Femur (tissue), 1 donor: ENCODE results near the gene TRPM7.
"Not testable (repeated sequence)": the region's sequence is repeated elsewhere in the genome, so short reads cannot be mapped to it uniquely, and the experiment has no call there.

Experiments used
- DNase-seq: peaks from one replicate; pipeline ENCODE4 v3.0.0-alpha.2; 2017

The TRPM7 gene, protein sequence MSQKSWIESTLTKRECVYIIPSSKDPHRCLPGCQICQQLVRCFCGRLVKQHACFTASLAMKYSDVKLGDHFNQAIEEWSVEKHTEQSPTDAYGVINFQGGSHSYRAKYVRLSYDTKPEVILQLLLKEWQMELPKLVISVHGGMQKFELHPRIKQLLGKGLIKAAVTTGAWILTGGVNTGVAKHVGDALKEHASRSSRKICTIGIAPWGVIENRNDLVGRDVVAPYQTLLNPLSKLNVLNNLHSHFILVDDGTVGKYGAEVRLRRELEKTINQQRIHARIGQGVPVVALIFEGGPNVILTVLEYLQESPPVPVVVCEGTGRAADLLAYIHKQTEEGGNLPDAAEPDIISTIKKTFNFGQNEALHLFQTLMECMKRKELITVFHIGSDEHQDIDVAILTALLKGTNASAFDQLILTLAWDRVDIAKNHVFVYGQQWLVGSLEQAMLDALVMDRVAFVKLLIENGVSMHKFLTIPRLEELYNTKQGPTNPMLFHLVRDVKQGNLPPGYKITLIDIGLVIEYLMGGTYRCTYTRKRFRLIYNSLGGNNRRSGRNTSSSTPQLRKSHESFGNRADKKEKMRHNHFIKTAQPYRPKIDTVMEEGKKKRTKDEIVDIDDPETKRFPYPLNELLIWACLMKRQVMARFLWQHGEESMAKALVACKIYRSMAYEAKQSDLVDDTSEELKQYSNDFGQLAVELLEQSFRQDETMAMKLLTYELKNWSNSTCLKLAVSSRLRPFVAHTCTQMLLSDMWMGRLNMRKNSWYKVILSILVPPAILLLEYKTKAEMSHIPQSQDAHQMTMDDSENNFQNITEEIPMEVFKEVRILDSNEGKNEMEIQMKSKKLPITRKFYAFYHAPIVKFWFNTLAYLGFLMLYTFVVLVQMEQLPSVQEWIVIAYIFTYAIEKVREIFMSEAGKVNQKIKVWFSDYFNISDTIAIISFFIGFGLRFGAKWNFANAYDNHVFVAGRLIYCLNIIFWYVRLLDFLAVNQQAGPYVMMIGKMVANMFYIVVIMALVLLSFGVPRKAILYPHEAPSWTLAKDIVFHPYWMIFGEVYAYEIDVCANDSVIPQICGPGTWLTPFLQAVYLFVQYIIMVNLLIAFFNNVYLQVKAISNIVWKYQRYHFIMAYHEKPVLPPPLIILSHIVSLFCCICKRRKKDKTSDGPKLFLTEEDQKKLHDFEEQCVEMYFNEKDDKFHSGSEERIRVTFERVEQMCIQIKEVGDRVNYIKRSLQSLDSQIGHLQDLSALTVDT (N-terminal part only)

DNA sequence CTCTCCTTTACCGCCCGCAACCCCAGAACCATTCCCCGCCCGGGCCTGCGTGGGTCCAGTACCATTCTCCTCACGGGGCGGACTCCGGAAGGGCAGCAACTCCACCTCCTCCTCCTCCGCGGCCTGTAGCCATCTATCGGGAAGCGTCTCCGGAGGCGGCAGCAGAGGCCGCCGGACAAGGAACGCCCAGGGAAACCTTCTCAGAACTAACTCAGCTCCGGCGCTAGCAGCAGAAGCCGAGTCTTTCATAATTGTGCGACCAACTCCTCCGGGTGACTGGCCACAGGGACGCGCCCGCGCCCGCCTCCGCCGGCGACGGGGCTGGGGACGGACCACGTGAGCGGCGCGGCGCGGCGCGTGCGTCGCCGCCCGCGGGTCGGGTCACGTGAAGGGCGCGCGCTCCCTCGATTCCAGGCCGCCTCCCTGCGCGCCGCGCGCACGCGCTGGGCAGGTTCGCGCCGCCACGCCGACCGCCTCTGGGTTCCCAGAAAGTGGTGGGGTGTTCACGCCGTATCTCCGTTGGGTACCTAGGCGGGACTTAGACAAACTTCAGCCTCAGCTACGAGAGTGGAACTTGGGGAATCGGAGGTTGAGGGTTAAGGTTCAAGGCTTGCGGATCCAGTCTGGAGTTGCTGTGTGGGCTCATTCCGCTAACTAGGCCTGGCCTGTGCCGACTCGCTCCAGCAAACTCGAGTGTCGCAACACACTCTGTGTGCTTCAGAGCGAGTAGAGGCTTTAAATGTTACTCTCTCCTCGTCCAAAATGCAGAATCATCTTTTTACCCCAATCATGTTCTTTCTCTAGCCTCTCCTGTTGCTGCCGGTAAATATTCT is at the start of gene TRPM7:
Gene TRPM7 (minus strand): TSS at position 329 of the 833 bp plus-strand sequence. CDS start 264 bp downstream, at position 65.
- peak; percentile 93 for DNase-seq

DNA sequence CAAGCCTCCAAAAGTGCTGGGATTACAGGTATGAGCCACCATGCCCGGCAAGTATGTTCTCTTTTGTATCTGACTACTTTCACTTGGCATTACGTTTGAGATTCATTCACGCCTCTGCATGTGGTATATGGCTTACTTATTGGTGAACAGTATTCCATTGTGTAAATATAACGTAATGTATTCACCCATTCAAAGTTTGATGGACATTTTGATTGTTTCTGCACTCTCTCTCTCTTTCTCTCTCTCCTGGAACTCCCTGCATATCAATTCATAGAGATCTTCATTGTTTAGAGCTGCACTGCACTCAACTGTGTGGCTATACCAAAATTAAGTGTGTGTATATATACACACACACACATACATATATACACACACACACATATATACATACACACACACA is 48.6 kb upstream of the TRPM7 start:
- DNase-seq = no peak

GRCh38 chr15:50726315-50726714 is 39.7 kb upstream of the TRPM7 start:
- no peak for DNase-seq

DNA sequence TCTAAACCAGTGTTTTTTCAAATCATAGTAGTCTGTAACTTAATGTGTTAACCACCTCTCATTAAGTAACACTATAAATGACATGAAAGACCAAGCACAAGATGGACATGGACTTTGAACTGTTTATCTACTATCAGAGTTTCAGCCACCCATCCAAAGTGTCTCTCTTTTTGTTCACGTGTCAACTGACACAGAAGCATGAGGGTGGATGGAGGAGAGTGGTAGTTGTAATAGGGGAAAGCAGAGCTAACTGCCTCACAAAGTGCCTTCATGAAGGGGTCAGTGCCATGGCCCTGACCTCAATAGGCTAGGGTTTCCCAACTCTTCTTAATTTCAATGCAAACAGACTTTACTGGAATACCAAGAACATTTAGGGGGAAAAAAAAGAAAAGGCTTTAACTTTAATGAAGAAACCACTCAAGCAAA is 32.1 kb upstream of the TRPM7 start:
- no peak for DNase-seq

- DNase-seq = no peak
These were observed 25.4 kb upstream of the TRPM7 start for GRCh38 chr15:50712018-50712417.

DNA sequence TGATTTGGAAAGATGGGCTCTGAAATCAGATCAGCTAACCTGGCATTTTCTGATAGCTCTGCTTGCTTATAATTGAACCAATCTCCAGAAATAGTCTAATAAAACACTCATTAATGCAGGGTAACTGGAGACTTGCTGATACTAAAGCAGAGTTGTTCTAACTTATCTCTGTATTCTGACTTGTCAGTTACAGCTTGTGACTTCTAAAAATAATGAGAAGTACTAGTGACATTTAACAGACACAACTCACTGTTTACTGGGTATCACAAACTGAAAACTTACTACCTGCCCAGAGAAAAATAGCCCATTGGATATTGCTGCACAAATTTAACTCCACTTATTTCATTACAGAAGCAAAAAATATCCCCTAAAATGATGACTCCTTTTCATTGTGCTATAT is 24.0 kb upstream of the TRPM7 start:
- no peak for DNase-seq

GRCh38 chr15:50707878-50708427 is 21.4 kb upstream of the TRPM7 start:
- DNase-seq = no peak

GRCh38 chr15:50702762-50703334 is 16.3 kb upstream of the TRPM7 start:
- DNase-seq = no peak

DNA sequence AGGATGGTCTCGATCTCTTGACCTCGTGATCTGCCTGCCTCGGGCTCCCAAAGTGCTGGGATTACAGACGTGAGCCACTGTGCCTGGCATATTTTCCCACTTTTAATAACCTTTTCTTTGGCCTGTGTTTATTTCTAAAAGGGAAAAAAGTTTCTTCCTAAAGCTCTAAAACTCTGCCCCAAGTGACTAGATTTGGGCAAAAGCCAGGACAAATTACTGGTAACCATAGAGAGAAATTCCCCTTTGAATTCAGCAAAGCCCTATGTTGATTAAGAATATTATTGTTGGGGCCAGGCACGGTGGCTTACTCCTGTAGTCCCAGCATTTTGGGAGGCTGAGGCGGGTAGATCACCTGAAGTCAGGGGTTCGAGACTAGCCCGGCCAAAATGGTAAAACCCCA is 11.5 kb upstream of the TRPM7 start:
- DNase-seq = no peak

GRCh38 chr15:50697109-50697797 is 10.7 kb upstream of the TRPM7 start:
- no peak for DNase-seq

- DNase-seq = not testable (repeated sequence)
These were observed 8.1 kb upstream of the TRPM7 start for GRCh38 chr15:50694634-50695165.

DNA sequence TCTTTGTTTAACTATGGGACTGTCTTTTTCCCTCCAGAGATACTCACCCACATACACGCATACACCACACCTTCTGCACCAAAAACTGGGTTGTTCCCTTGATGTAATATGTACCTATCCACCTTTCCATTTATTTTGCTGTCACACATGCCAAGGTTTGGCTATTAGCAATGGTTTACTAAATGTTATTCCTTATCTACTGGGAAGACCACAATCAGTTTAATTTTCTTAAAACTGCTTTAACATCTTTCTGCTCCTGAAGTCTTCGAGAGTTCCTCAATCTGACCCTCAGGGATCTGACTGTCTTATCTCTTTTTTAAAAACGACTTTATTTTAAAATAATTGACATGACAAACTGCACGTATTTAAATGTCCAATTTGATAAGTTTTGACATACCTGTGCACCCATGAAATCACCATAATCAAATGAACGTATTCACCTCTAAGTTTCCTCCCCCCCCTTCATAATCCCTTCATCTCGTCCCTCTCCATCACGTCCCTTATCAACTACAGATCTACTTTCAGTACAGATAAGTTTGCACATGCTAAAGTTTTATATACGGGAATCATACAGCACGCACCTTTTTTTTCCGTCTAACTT is 805 bp upstream of the TRPM7 start:
- no peak for DNase-seq

- DNase-seq = peak; percentile 59
These were observed 575 bp downstream of the TRPM7 start for GRCh38 chr15:50685976-50686468.

- no peak for DNase-seq
These were observed 1.2 kb downstream of the TRPM7 start for GRCh38 chr15:50685191-50685975.

DNA sequence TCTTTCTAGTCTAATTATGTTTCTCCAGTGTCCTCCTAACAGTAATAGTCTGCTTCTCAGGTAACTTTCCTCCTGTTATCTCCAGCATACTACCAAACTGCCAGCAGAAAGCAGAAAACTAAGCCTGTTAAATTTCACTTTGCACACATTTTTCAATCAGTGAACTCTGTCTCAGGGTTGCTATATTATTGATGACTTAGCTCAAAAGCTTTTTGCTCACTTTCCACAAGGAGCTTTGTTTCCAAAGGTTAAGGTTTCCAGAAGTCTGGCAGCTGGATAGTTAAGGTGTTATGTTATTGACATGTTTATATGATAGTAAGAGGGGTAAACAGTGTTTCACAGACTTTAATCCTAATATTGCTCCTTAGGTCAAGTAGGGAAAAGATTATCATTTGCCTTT is 5.1 kb downstream of the TRPM7 start:
- DNase-seq = no peak

- no peak for DNase-seq
These were observed 9.7 kb downstream of the TRPM7 start for GRCh38 chr15:50676799-50677483.

DNA sequence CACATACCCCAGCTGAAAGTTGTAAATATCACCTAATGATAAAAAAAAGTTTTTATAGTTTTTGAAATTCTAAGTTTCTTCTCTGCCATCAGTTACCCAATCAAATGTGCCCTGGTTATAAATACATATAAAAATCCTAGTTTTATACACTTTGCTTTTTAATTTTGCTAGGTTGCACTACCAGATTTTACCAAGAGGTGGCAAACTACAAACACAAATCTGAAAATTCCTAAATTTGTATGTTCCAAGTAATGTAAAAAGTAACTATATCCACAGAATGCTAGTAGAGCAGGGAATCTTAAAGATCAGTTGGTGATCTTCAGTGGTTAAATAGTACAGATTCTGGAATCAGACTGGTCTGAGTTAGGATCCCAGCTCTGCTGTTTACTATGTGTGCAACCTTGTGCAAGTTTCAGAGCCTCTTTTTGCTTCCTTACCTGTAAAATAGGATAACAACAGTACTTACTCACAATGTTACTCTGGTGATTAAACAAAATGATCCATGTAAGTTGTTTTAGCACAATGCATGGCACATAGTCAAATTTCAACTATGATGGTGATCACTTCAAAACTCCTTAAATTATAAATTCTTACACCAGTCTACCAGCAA is 11.0 kb downstream of the TRPM7 start:
- no peak for DNase-seq

GRCh38 chr15:50670115-50670514 is 16.5 kb downstream of the TRPM7 start:
- no peak for DNase-seq
